Vagina (tissue), 2 donors: ENCODE data around the gene FAM210A. TPM values are rescaled to one million over a fixed set of nuclear protein-coding genes. Genes with fewer than 3 reads are reported as not detected.
A peak's percentile ranks its signal among the peaks of the same experiment; 100 is the strongest.

Experiments used
- DNase-seq, 2 donors: peaks; one replicate each; pipeline ENCODE4 v3.0.0-alpha.2; 2017; ENCODE audit errors: extremely low spot score in 2 of 2
- H3K27ac ChIP-seq: fragments of 200-600 bp; sonication (generic); one replicate; pipeline ENCODE4 v1.5.1; 2019
- H3K27me3 ChIP-seq: fragments of 200-600 bp; sonication (generic); one replicate; pipeline ENCODE4 v1.5.1; 2019
- H3K36me3 ChIP-seq, 2 donors: fragments of 200-600 bp; sonication (generic); one replicate each; pipeline ENCODE4 v1.5.1; 2017 to 2019
- H3K4me1 ChIP-seq: fragments of 200-600 bp; sonication (generic); one replicate; pipeline ENCODE4 v1.5.1; 2019
- H3K4me3 ChIP-seq, 2 donors: fragments of 200-600 bp; sonication (generic); 1 replicate in 1 of 2; 2 replicates in 1 of 2; pipeline ENCODE4 v1.5.1; 2016 to 2019
- H3K9me3 ChIP-seq: fragments of 200-600 bp; sonication (generic); one replicate; pipeline ENCODE4 v1.5.1; 2019
- POLR2A ChIP-seq, 2 donors: fragments of 450-650 bp; IDR thresholded peaks; one replicate each; pipeline ENCODE4 v1.6.1; 2017; ENCODE audit warnings: antibody characterized with exemption in 2 of 2, mild to moderate bottlenecking in 2 of 2, moderate library complexity in 2 of 2
- POLR2AphosphoS5 ChIP-seq, 2 donors: sonication (generic); formaldehyde crosslinking; IDR thresholded peaks; one replicate each; pipeline ENCODE4 v1.9.0; 2017; ENCODE audit warnings: antibody characterized with exemption in 2 of 2, mild to moderate bottlenecking in 2 of 2, low read depth in 1 of 2; ENCODE audit not compliant: insufficient read depth in 1 of 2
- intact Hi-C: fragments of 100-400 bp; cut with DNase I; formaldehyde crosslinking; loops from one replicate; pipeline ENCODE4 v1.15.1; 2023
- total RNA-seq: library from RNA; depleted of rRNA; stranded (reverse); fragments of >200 nt; gene quantifications from one replicate; pipeline ENCODE4 v1.2.3, GENCODE V29; 2016
- TF ChIP-seq, protein P1 (sequence below), 3 experiments: fragments of 450-650 bp in 2 of 3; fragments of 200-600 bp in 1 of 3; sonication (generic) in 1 of 3; IDR thresholded peaks; one replicate each; pipeline ENCODE4 v1.5.1; 2017 to 2019; ENCODE audit warnings: antibody characterized with exemption in 3 of 3, mild to moderate bottlenecking in 2 of 3, moderate library complexity in 2 of 3

The FAM210A gene
- total RNA-seq, 1 donor from 2014 or later, result 12.8 TPM

- Histone ChIP-seq H3K36me3 (no peaks in the 10 kb centered on the region), H3K27ac (no peak overlapping the region), H3K4me3 (no peak overlapping the region), H3K4me1 (peaks cover 3% of the 10 kb centered on the region), H3K27me3 (no peaks in the 10 kb centered on the region), H3K9me3 (no peaks in the 10 kb centered on the region)
- DNase-seq, result peak in 1 of 2 donors; percentile 69
- TF ChIP-seq POLR2AphosphoS5 (IDR thresholded peaks at IDR 0.05; ENCODE audit: insufficient read depth in 1 of 2, low read depth in 1 of 2) (no peak), POLR2A (IDR thresholded peaks at IDR 0.05) (no peak)
- TF ChIP-seq, protein P1, sequence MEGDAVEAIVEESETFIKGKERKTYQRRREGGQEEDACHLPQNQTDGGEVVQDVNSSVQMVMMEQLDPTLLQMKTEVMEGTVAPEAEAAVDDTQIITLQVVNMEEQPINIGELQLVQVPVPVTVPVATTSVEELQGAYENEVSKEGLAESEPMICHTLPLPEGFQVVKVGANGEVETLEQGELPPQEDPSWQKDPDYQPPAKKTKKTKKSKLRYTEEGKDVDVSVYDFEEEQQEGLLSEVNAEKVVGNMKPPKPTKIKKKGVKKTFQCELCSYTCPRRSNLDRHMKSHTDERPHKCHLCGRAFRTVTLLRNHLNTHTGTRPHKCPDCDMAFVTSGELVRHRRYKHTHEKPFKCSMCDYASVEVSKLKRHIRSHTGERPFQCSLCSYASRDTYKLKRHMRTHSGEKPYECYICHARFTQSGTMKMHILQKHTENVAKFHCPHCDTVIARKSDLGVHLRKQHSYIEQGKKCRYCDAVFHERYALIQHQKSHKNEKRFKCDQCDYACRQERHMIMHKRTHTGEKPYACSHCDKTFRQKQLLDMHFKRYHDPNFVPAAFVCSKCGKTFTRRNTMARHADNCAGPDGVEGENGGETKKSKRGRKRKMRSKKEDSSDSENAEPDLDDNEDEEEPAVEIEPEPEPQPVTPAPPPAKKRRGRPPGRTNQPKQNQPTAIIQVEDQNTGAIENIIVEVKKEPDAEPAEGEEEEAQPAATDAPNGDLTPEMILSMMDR (IDR thresholded peaks at IDR 0.05), result no peak
- intact Hi-C loops, result no loop called here
Measured at GRCh38 chr18:13620206-13620672, 106.1 kb downstream of the FAM210A start.

DNA sequence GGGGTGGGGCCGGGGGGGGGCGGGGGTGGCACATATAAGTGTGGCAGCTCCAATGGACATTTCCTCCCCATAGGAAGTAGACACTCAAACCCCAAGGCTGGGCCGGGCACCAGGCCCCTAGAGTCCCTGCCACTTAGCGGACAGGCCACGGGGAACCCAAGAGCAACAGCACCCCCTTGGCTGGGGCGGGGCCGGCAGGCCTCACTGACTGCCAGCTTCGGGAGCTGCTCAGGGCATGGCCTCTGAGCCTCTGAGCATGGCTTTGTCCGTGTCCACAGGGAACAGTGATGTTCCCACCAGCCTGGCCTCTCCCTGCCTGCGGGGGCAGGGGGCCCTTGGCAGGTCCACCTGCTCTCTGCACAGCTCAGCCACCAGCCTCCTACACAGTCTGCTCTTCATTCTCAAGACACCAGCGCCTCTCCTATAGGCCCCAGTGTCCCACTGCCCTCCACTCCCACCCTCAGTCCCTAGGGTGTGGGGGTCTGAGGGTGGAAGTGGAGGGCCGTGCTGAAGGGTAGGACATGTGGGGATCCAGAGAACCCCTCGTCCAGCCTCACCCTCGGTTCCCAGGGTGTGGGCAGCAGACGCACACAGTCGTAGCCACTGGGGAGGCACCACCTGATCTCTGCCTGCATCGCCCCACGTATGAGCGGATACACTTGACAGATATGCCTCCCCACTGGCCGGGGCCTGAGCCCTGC, 106.7 kb downstream of the FAM210A start:
- TF ChIP-seq, protein P1 (IDR thresholded peaks at IDR 0.05), result no peak
- TF ChIP-seq POLR2AphosphoS5 (IDR thresholded peaks at IDR 0.05; ENCODE audit: insufficient read depth in 1 of 2, low read depth in 1 of 2), result no peak
- TF ChIP-seq POLR2A (IDR thresholded peaks at IDR 0.05), result no peak
- no peak for DNase-seq
- H3K27ac ChIP-seq, result no peak overlapping the region
- H3K36me3 ChIP-seq, result no peaks in the 10 kb centered on the region
- no peaks in the 10 kb centered on the region for H3K27me3 ChIP-seq
- intact Hi-C loops, result loop anchor here (10.0 kb wide), 1 partner anchor 75 kb away; no protein-coding TSS in a partner anchor
- no peak overlapping the region for H3K4me3 ChIP-seq
- H3K4me1 ChIP-seq, result peaks cover 9% of the 10 kb centered on the region
- H3K9me3 ChIP-seq, result no peaks in the 10 kb centered on the region

GRCh38 chr18:13618760-13619438, 107.5 kb downstream of the FAM210A start:
- H3K27ac ChIP-seq, result no peak overlapping the region
- intact Hi-C loops, result loop anchor here (10.0 kb wide), 1 partner anchor 74 kb away; no protein-coding TSS in a partner anchor
- peaks cover 9% of the 10 kb centered on the region for H3K4me1 ChIP-seq
- no peak overlapping the region for H3K4me3 ChIP-seq
- H3K36me3 ChIP-seq, result no peaks in the 10 kb centered on the region
- no peaks in the 10 kb centered on the region for H3K9me3 ChIP-seq
- TF ChIP-seq, protein P1 (IDR thresholded peaks at IDR 0.05), result no peak
- no peak for TF ChIP-seq POLR2AphosphoS5 (IDR thresholded peaks at IDR 0.05; ENCODE audit: insufficient read depth in 1 of 2, low read depth in 1 of 2)
- no peak for TF ChIP-seq POLR2A (IDR thresholded peaks at IDR 0.05)
- DNase-seq, result peak in 1 of 2 donors; percentile 79
- no peaks in the 10 kb centered on the region for H3K27me3 ChIP-seq

DNA sequence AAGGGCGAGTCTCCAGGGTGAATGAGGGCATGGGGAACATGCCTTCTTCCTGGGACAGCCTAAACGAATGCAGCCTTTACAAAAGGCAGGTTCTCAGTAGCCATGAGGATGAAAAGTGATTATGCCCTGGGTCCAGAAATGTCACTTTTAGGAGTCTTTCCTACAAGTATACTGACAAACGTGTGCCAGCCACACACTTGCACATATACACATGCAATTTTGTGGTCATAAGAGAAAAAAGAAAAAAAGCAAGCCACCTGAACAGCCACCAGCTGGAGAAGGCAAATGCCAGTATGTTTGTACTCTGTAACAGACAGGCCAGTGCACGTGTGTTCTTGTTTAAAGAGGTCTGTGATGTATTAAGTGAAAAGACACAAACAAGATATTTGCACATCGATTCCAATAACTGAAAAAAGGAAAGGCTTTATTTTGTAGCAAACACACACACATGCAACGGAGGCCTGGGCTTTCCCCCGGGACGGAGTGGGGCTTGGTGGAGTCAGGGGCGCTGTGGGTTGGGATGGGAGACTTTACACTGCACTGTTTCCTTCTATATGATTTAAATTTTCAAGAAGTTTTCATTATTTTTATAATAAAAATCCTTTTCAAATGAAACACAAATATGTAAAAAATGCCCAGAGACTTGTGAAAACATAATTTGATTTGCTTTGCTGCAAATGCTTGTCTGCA, 108.4 kb downstream of the FAM210A start:
- no peak for DNase-seq
- no peak for TF ChIP-seq POLR2A (IDR thresholded peaks at IDR 0.05)
- TF ChIP-seq, protein P1 (IDR thresholded peaks at IDR 0.05), result no peak
- TF ChIP-seq POLR2AphosphoS5 (IDR thresholded peaks at IDR 0.05; ENCODE audit: insufficient read depth in 1 of 2, low read depth in 1 of 2), result no peak
- Histone ChIP-seq H3K27me3 (no peaks in the 10 kb centered on the region), H3K36me3 (no peaks in the 10 kb centered on the region), H3K4me1 (peaks cover 9% of the 10 kb centered on the region), H3K9me3 (no peaks in the 10 kb centered on the region), H3K27ac (no peak overlapping the region), H3K4me3 (no peak overlapping the region)
- intact Hi-C loops, result loop anchor here (10.0 kb wide), 1 partner anchor 73 kb away; no protein-coding TSS in a partner anchor
